Adipose tissue (tissue), 3 donors: ENCODE measurements around the gene KCNV2. TPM values are rescaled to one million over a fixed set of nuclear protein-coding genes. Genes with fewer than 3 reads are reported as not detected.

Source experiments
- H3K27ac ChIP-seq: one replicate; pipeline ENCODE4 v1.5.1; 2013; ENCODE audit warnings: low read depth, low read length
- WGBS, 3 donors: extraction: QIAGEN DNeasy Blood & Tissue Kit; methylation state at CpG; one replicate each; pipeline ENCODE4 v1.1.7; 2013; 5-methylcytosine and 5-hydroxymethylcytosine counted together
- polyA plus RNA-seq, 3 donors: library from polyadenylated mRNA; stranded (reverse); fragments of 200-250 nt; gene quantifications; one replicate each; pipeline ENCODE4 v1.2.3, GENCODE V29; 2013
- donor health status: healthy with polysubstance abuse.
- donor health status: Bipolar disorder and iron deficiency.
- donor health status: healthy.

KCNV2 gene
- polyA plus RNA-seq, 3 donors: not detected

GRCh38 chr9:2743937-2744529 lies 26.7 kb downstream of the KCNV2 start:
- no peak overlapping the region for H3K27ac ChIP-seq
- 94 to 97% (median 95%) methylated on average over 5 of the region's 5 CpGs for WGBS, 3 donors

- WGBS, 3 donors: 58 to 83% (median 81%) methylated on average over 9 of the region's 9 CpGs
- H3K27ac ChIP-seq: no peak overlapping the region
Observed at GRCh38 chr9:2745560-2746380, 28.5 kb downstream of the KCNV2 start.

GRCh38 chr9:2749485-2749884 lies 32.2 kb downstream of the KCNV2 start:
- H3K27ac ChIP-seq: no peak overlapping the region
- WGBS, 3 donors: 97% methylated on average over 2 of the region's 2 CpGs

GRCh38 chr9:2755285-2755684 lies 38.0 kb downstream of the KCNV2 start:
- no peak overlapping the region for H3K27ac ChIP-seq
- 78 to 88% (median 81%) methylated on average over 1 of the region's 1 CpG for WGBS, 3 donors

GRCh38 chr9:2758162-2758897 lies 41.0 kb downstream of the KCNV2 start:
- H3K27ac ChIP-seq: no peak overlapping the region
- 62 to 67% (median 67%) methylated on average over 2 of the region's 2 CpGs for WGBS, 3 donors

- H3K27ac ChIP-seq: no peak overlapping the region
- 0 to 92% (median 0%) methylated on average over 1 of the region's 1 CpG for WGBS, 3 donors
Observed at GRCh38 chr9:2758898-2759510, 41.7 kb downstream of the KCNV2 start.

GRCh38 chr9:2761424-2761823 lies 44.1 kb downstream of the KCNV2 start:
- 78 to 88% (median 85%) methylated on average over 4 of the region's 4 CpGs for WGBS, 3 donors
- no peak overlapping the region for H3K27ac ChIP-seq

GRCh38 chr9:2764353-2764752 lies 47.0 kb downstream of the KCNV2 start:
- 63 to 92% (median 70%) methylated on average over 4 of the region's 4 CpGs for WGBS, 3 donors
- no peak overlapping the region for H3K27ac ChIP-seq

GRCh38 chr9:2765250-2765880 lies 48.1 kb downstream of the KCNV2 start:
- WGBS, 3 donors: 65 to 78% (median 66%) methylated on average over 4 of the region's 4 CpGs
- H3K27ac ChIP-seq: no peak overlapping the region

GRCh38 chr9:2767800-2768677 lies 50.7 kb downstream of the KCNV2 start:
- WGBS, 3 donors: 74 to 77% (median 75%) methylated on average over 7 of the region's 7 CpGs
- H3K27ac ChIP-seq: no peak overlapping the region

- no peak overlapping the region for H3K27ac ChIP-seq
- WGBS, 3 donors: 14 to 57% (median 46%) methylated on average over 3 of the region's 3 CpGs
Observed at GRCh38 chr9:2771087-2771486, 53.8 kb downstream of the KCNV2 start.

- no peak overlapping the region for H3K27ac ChIP-seq
Observed at GRCh38 chr9:2771661-2772060, 54.4 kb downstream of the KCNV2 start.

GRCh38 chr9:2777454-2777853 lies 60.1 kb downstream of the KCNV2 start:
- H3K27ac ChIP-seq: no peak overlapping the region
- WGBS, 3 donors: 98 to 99% (median 99%) methylated on average over 3 of the region's 3 CpGs

GRCh38 chr9:2778816-2779215 lies 61.5 kb downstream of the KCNV2 start:
- WGBS, 3 donors: 93 to 98% (median 98%) methylated on average over 2 of the region's 2 CpGs
- no peak overlapping the region for H3K27ac ChIP-seq
